ENCODE measurements around the gene FBXO44. TPM values are rescaled to one million over a fixed set of nuclear protein-coding genes. Genes with fewer than 3 reads are reported as not detected.

FBXO44 gene
- total and polyA plus RNA-seq, 8 donors = 12.1 to 21.1 (median 14.6) TPM

DNA sequence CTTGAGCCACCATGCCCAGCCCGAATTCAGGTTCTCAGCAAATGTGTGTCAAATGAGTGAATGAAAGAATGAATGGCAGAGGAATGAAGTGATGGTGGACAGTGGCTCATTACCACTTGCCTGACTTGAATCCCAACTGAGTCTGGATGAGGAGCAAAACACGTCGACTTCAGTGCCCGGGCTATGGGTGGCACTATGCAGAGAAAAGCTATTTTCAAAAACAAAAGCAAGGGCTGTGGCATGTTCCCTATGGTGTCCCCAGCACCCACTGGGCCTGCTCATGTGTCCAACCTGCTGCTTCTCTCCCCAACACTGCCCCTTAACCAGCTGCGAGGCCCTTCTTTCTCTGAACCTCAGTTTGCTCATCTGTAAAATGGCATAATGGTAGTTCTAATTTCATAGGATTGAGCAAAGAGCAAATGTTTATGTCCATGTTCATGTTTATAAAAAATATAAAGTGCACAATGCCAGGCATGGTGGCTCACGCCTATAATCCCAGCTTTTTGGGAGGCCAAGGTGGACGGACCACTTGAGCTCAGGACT, 30.6 kb downstream of the FBXO44 start:
- DNase-seq = no peak
- Histone ChIP-seq H3K27me3 (peaks cover 8 to 34% of the 10 kb centered on the region in 2 donors), H3K9me3 (no peaks in the 10 kb centered on the region), H3K4me3 (no peak overlapping the region), H3K36me3 (no peaks in the 10 kb centered on the region), H3K27ac (no peak overlapping the region), H3K4me1 (peaks cover 2 to 13% of the 10 kb centered on the region in 2 donors)
- no peak for ATAC-seq
- intact Hi-C loops (cut with DNase I) = no loop called here
- TF ChIP-seq, protein P1, sequence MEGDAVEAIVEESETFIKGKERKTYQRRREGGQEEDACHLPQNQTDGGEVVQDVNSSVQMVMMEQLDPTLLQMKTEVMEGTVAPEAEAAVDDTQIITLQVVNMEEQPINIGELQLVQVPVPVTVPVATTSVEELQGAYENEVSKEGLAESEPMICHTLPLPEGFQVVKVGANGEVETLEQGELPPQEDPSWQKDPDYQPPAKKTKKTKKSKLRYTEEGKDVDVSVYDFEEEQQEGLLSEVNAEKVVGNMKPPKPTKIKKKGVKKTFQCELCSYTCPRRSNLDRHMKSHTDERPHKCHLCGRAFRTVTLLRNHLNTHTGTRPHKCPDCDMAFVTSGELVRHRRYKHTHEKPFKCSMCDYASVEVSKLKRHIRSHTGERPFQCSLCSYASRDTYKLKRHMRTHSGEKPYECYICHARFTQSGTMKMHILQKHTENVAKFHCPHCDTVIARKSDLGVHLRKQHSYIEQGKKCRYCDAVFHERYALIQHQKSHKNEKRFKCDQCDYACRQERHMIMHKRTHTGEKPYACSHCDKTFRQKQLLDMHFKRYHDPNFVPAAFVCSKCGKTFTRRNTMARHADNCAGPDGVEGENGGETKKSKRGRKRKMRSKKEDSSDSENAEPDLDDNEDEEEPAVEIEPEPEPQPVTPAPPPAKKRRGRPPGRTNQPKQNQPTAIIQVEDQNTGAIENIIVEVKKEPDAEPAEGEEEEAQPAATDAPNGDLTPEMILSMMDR (IDR thresholded peaks at IDR 0.05) = no peak

DNA sequence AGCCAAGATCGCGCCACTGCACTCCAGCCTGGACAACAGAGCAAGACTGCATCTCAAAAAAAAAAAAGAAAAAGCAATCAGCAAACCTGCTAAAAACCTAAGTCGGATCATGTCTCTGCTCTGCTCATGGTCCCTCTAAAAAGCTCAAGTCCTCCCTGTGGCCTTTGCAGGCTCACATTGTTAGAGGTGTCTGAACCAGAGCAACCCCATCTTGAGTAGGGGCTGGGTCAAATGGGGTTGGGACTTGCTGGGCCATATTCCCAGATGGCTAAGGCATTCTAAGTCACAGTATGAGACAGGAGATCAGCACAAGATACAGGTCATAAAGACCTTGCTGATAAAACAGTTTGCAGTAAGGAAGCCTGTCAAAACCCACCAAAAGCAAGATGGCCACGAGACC, 33.8 kb downstream of the FBXO44 start:
- TF ChIP-seq, protein P1 (IDR thresholded peaks at IDR 0.05) = no peak
- peaks cover 38 to 66% of the 10 kb centered on the region in 2 donors for H3K27me3 ChIP-seq
- ATAC-seq = no peak

DNA sequence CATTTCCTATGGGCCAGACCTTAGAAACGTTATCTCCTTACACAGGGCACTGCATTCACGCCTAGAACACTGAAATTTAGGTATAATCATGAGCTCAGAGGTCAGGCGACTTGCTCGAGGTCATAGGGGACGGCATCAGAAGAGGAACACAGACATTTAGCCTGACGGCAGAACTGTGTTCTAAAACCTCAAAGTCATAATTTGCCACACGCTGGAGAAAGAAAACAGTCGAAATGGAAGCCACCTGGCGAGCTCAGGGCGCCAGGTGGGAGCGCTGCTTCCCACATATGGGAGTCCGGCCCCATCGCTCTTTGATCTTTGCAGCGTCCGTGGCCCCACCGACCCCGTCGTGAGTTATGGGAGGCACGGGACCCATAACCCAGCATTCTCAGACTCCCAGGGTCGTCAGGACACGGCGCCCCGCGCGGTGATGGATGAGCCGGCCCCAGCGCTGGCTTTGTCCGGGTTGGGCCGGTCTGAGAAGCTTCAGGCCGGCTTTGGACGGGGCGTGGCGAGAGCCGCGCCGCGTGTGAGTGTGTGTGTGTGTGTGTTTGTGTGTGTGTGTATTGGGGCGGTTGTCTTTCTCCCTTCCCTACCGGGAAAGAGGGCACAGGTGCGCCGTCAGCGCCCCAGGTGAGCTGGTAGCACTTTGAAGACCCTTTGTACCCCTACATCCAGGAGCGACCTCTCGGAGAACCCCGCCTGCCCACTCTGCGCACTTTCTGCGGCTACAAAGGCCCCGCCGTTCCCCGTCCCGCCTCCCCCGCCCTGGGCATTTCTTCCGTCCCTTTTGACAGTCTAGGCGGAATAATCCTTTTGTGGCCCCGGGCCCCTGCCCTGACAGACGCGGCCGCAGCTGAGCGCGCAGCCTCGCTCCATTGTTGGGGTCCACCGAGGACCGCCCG, 36.0 kb downstream of the FBXO44 start:
- no peaks in the 10 kb centered on the region for H3K9me3 ChIP-seq
- H3K27ac ChIP-seq = no peak overlapping the region
- intact Hi-C loops (cut with DNase I) = no loop called here
- H3K36me3 ChIP-seq = no peaks in the 10 kb centered on the region
- TF ChIP-seq, protein P1 (IDR thresholded peaks at IDR 0.05) = no peak
- peaks cover 40 to 81% of the 10 kb centered on the region in 2 donors for H3K27me3 ChIP-seq
- peaks cover 0 to 30% of the 10 kb centered on the region in 2 donors for H3K4me1 ChIP-seq
- peak in 2 of 4 donors; percentile 61 to 65 for DNase-seq
- ATAC-seq = peak; percentile 41
- peak overlapping the region; percentile 9 to 16 for H3K4me3 ChIP-seq

More for the DNA sequence above, 33.8 kb downstream of the FBXO44 start:
- Histone ChIP-seq H3K4me3 (no peak overlapping the region), H3K36me3 (no peaks in the 10 kb centered on the region), H3K27ac (no peak overlapping the region), H3K9me3 (no peaks in the 10 kb centered on the region), H3K4me1 (peaks cover 0 to 30% of the 10 kb centered on the region in 2 donors)
- intact Hi-C loops (cut with DNase I) = no loop called here
- DNase-seq = no peak

DNA sequence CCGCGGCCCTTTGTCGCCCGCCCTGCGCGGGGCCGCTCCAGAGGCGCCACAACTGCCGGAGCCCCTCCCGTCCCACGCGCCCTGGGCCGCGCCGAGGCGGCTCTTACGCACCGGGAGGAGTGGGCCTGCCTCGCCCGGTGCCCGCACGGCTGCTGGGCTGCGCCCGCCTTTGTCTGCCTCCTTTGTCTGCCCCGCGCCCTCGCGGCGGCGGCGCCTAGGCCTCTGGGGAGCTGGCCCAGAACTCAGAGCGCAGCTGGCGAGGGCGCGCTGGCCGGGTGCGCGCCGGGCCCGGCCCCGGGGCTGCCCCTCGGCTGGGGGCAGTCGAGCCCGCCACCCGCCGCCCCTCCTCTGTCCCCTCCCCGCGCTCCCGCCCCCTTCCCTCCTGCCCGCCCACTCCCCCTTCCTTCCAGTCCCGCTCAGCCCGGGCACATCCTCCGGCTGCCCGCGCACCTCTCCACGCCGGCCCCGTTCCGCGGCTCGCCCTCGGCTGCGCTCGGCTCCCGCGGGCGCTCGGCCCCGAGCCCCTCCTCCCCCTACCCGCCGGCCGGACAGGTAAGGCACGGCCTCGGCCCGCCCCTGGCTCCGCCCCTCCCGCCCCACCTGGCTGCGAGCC, 36.7 kb downstream of the FBXO44 start, which contains the start of gene DRAXIN:
Gene DRAXIN (plus strand): TSS at position 409 of the 613 bp plus-strand sequence. CDS start 14,549 bp downstream, outside the sequence.
- peak in 2 of 4 donors; percentile 51 to 70 for DNase-seq
- peak within 1 kb of the TSS; percentile 9 to 16 for H3K4me3 ChIP-seq
- ATAC-seq = peak; percentile 9

More for the DNA sequence above, 36.7 kb downstream of the FBXO44 start, which contains the start of gene DRAXIN:
- Histone ChIP-seq H3K36me3 (no peaks in the 10 kb centered on the region), H3K27ac (no peak within 1 kb of the TSS), H3K4me1 (peaks cover 0 to 30% of the 10 kb centered on the region in 2 donors), H3K27me3 (peaks cover 40 to 81% of the 10 kb centered on the region in 2 donors), H3K9me3 (no peaks in the 10 kb centered on the region)
- intact Hi-C loops (cut with DNase I) = no loop called here
- TF ChIP-seq, protein P1 (IDR thresholded peaks at IDR 0.05) = no peak

Measured in left lung (tissue), 10 donors.